ENCODE measurements around the gene MAP3K20. TPM values are rescaled to one million over a fixed set of nuclear protein-coding genes. Genes with fewer than 3 reads are reported as not detected.
A peak's percentile ranks its signal among the peaks of the same experiment; 100 is the strongest.
"Not testable (repeated sequence)": the region's sequence is repeated elsewhere in the genome, so short reads cannot be mapped to it uniquely, and the experiment has no call there.

The MAP3K20 gene
- total and polyA plus RNA-seq, 8 donors = 49.6 to 71.8 (median 64.6) TPM

DNA sequence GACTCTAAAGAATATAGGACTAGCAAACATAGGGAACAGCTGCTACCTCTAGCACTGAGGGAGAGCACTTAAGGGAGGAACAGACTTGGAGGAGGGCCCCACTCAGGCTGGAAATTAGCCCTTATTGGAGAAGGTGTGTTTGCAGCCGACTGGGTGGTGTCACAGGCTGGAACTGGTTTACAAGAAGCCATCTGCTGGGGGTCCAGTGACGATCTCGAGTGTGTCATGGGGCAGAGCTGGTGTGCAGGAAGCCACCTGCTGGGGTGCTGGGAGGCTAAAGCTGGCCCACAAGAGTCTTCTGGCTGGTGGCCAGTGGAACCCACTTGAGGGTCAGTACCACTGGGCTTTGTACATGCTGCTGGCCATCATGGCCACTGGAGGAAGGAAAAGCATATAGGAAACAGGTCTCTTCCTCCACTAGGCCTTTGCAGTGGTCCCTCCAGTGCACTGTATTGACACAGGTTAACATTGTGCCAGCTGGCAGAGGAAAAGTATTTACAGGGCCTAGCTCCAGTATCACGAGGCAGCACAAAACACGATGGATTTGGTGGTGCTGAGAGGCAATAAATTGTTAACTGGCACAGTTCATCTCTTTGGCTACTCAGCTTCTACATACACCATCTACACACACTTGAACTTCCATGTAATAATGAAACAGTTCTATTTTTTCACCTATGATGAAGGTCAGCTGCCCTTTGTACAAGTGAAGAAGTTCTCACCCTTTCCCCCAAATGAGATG is 43.6 kb downstream of the MAP3K20 start:
- Histone ChIP-seq H3K27me3 (no peaks in the 10 kb centered on the region), H3K9me3 (no peaks in the 10 kb centered on the region), H3K4me1 (peaks cover 3 to 5% of the 10 kb centered on the region in 2 donors), H3K27ac (no peak overlapping the region), H3K36me3 (no peaks in the 10 kb centered on the region), H3K4me3 (no peak overlapping the region)
- intact Hi-C loops (cut with DNase I) = no loop called here
- DNase-seq (peak in 1 of 4 donors; percentile 34), ATAC-seq (peak; percentile 31)
- TF ChIP-seq, protein P1, sequence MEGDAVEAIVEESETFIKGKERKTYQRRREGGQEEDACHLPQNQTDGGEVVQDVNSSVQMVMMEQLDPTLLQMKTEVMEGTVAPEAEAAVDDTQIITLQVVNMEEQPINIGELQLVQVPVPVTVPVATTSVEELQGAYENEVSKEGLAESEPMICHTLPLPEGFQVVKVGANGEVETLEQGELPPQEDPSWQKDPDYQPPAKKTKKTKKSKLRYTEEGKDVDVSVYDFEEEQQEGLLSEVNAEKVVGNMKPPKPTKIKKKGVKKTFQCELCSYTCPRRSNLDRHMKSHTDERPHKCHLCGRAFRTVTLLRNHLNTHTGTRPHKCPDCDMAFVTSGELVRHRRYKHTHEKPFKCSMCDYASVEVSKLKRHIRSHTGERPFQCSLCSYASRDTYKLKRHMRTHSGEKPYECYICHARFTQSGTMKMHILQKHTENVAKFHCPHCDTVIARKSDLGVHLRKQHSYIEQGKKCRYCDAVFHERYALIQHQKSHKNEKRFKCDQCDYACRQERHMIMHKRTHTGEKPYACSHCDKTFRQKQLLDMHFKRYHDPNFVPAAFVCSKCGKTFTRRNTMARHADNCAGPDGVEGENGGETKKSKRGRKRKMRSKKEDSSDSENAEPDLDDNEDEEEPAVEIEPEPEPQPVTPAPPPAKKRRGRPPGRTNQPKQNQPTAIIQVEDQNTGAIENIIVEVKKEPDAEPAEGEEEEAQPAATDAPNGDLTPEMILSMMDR (IDR thresholded peaks at IDR 0.05) = no peak

- no peak for ATAC-seq
- Histone ChIP-seq H3K4me1 (peaks cover 5 to 10% of the 10 kb centered on the region in 2 donors), H3K4me3 (no peak overlapping the region), H3K9me3 (no peaks in the 10 kb centered on the region), H3K27me3 (no peaks in the 10 kb centered on the region), H3K27ac (no peak overlapping the region), H3K36me3 (no peaks in the 10 kb centered on the region)
- TF ChIP-seq, protein P1 (IDR thresholded peaks at IDR 0.05) = no peak
- DNase-seq = no peak
- intact Hi-C loops (cut with DNase I) = no loop called here
These were observed 44.3 kb downstream of the MAP3K20 start for GRCh38 chr2:173119944-173120343.

GRCh38 chr2:173122936-173123335 is 47.3 kb downstream of the MAP3K20 start:
- TF ChIP-seq, protein P1 (IDR thresholded peaks at IDR 0.05) = no peak
- Histone ChIP-seq H3K27me3 (no peaks in the 10 kb centered on the region), H3K27ac (no peak overlapping the region), H3K4me3 (no peak overlapping the region), H3K9me3 (no peaks in the 10 kb centered on the region), H3K36me3 (no peaks in the 10 kb centered on the region), H3K4me1 (peaks cover 5 to 23% of the 10 kb centered on the region in 2 donors)
- no peak for DNase-seq
- no peak for ATAC-seq
- intact Hi-C loops (cut with DNase I) = no loop called here

GRCh38 chr2:173124441-173124840 is 48.8 kb downstream of the MAP3K20 start:
- no peak for DNase-seq
- H3K4me1 ChIP-seq = peaks cover 2 to 27% of the 10 kb centered on the region in 2 donors
- TF ChIP-seq, protein P1 (IDR thresholded peaks at IDR 0.05) = no peak
- H3K27ac ChIP-seq = no peak overlapping the region
- no peaks in the 10 kb centered on the region for H3K36me3 ChIP-seq
- H3K9me3 ChIP-seq = no peaks in the 10 kb centered on the region
- H3K27me3 ChIP-seq = no peaks in the 10 kb centered on the region
- no peak for ATAC-seq
- H3K4me3 ChIP-seq = no peak overlapping the region
- intact Hi-C loops (cut with DNase I) = no loop called here

- peaks cover 0 to 35% of the 10 kb centered on the region in 2 donors for H3K4me1 ChIP-seq
- TF ChIP-seq, protein P1 (IDR thresholded peaks at IDR 0.05) = no peak
- no peak for DNase-seq
These were observed 51.2 kb downstream of the MAP3K20 start for GRCh38 chr2:173126819-173127218.

GRCh38 chr2:173128132-173128531 is 52.5 kb downstream of the MAP3K20 start:
- H3K36me3 ChIP-seq; intact Hi-C loops (cut with DNase I); DNase-seq; H3K9me3 ChIP-seq; H3K4me3 ChIP-seq; ATAC-seq; H3K27me3 ChIP-seq; H3K27ac ChIP-seq: not testable (repeated sequence)
- peaks cover 0 to 47% of the 10 kb centered on the region in 2 donors for H3K4me1 ChIP-seq

More at GRCh38 chr2:173126819-173127218, 51.2 kb downstream of the MAP3K20 start:
- ATAC-seq = no peak
- Histone ChIP-seq H3K9me3 (no peaks in the 10 kb centered on the region), H3K27me3 (no peaks in the 10 kb centered on the region), H3K27ac (no peak overlapping the region), H3K4me3 (no peak overlapping the region), H3K36me3 (no peaks in the 10 kb centered on the region)
- intact Hi-C loops (cut with DNase I) = no loop called here
